HG03064 (cell line): ENCODE results near the gene BNC2.
"Not testable (repeated sequence)": the region's sequence is repeated elsewhere in the genome, so short reads cannot be mapped to it uniquely, and the experiment has no call there.

Source experiments
- ATAC-seq: cut with Tn5 transposase; IDR thresholded peaks from one replicate; pipeline ENCODE4 v1.9.1; 2021; ENCODE audit warnings: low read depth; ENCODE audit not compliant: unreplicated experiment

The BNC2 gene

DNA sequence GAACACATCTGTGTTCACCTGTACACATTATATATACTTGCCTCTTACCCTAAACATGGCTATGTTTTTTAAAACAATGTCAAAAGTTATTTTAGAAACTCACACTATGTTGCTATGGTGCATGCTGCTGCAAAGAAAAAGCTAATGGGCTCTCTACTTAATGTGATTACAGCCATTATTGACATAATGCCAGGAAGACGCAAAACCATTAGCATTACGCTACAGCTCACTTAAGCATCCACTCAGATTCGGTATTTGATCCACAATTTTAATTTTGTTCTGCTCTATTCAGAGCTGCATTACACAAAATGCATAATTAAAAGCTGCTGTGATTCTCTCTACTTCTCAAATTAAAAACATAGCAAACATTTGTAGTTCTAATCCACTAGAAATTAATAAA, 395.2 kb downstream of the BNC2 start:
- ATAC-seq, result no peak

DNA sequence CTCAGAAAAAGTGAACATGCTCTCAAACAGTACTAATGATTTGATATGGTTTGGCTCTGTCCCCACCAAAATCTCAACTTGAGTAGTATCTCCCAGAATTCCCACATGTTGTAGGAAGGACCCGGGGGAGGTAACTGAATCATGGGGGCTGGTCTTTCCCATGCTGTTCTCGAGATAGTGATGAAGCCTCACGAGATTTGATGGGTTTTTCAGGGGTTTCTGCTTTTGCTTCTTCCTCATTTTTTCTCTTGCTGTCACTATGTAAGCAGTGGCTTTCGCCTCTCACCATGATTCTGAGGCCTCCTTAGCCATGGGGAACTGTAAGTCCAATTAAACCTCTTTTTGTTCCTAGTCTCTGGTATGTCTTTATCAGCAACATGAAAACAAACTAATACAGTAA, 401.3 kb downstream of the BNC2 start:
- no peak for ATAC-seq

DNA sequence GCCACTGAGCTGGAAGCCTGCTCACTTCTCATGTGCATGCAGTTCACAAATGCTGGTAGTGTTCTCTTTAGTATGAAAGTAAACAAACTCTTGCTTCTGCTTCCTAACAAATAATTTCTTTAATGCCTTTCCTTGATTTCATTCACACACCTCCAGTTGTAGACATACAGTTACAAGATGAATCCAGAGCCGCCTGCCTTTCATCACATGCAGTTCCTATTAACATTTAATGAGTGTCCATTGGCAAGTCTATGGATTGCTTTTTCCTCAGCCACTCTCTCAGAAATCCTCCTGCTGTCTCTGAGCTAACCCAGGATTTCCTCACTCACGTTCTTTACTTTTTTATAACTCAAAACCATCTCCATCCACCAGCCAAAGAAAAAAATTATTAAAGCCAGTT, 408.6 kb downstream of the BNC2 start:
- ATAC-seq, result no peak

DNA sequence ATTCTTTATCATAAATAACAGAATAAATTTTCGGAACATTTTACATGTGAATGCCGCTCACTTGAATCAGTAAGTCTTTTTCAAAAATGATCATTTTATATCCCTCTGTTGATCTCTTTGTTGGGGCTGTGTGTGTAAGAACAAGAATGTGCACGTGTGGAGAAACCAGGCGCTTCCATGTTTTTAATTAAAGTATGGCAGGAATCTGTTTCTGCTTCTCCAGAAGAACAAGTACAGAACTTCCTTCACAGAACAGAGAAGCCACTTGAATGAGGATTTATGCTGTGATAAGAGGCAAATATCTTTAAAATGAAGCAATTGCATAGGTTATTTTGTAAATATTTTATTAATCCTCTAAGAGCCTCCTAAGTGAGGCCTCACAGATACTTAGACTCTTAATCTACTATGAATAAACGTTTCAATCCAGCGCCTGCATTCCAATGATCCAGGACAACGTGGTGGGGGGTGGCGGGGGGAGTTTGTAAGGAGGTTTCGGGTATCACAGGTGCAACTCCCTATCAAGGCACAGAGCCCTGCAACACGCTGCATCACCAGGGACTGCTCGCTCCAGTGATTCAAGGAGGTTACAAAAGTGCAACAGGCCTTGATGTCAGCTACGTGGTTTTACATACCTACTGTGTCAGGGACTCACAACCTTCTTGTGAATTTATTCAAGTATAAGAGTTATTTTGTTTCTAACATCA, 409.2 kb downstream of the BNC2 start:
- no peak for ATAC-seq

DNA sequence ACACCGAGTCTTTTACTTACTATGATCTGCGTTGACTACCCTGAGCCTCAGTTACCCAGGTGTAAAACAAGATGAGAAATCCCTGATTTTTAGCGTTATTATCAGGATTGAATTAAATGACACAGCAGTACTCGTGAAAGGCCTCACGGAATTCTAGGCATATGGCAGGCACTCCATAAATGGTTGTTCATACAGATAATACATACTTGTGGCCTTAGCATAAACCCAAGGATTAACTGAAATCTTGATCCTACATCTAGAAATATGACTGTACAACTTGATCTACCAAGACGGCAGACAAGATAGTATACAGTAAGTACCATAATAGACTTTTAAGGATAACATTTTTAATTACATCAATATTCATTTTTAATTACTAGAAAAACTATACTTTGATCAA, 409.8 kb downstream of the BNC2 start:
- no peak for ATAC-seq

DNA sequence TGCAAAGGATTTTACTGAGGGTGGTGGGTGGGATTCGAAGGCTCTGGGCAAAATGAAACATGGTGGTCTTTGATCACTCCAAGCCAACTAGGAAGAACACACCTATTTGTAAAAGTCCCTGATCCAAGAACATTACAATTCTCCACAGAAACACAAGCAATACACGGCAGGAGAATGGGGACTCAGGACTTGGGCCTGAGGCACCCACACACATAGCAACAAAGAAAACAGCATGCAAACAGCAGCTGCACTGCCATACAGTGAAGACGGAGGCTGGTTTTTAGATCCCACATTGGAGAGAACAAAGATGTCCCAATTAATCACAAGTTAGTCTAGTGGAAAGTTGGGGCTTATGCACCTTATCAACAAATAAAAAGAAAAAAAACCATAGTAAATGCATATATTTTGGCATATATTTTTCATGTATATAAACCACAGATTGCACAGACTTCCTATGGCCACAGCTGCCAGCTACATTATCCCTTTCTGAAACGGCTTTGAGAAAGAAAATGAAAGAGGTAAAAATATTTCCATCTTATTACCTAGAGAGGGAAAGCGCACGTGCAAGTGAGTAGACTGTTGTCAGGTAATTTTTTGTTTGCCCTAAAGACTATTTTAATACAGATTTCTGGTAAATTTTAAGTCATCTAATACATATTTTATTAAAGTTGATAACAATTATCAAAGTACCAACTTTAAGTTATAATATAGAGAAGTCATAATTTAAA, 410.9 kb downstream of the BNC2 start:
- no peak for ATAC-seq

DNA sequence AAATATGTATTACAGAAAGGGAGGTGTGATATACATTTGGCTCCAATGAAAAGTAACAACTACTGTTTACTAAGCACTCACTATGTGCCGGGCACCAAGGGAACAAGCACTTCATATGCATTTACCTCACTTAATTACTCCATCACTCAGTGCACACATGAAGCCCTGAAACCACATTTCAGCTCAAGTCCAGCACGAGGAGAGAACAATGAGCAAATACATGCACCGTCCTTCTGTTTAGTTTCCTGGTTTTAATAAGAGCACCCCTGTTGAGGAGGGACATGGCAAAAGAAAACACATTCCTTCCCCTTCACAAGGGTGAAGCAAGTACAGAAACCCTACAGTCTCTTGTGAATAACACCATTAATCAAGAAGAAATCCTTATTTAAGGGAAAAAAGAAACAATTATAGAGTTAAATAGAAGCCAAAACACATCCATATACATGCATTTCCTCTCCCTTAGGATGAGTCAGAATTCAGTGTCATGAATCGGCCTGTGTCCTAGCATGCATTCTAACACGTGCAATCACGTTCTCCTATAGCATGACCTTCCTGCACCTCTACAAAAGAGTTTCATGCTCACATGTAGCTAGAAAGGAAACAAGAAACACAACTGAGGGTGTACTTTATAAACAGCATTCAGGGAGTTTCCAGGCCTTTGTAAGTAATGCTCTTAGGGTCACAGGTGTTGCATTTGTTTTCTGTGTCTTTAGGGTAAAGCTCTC, 411.6 kb downstream of the BNC2 start:
- no peak for ATAC-seq

DNA sequence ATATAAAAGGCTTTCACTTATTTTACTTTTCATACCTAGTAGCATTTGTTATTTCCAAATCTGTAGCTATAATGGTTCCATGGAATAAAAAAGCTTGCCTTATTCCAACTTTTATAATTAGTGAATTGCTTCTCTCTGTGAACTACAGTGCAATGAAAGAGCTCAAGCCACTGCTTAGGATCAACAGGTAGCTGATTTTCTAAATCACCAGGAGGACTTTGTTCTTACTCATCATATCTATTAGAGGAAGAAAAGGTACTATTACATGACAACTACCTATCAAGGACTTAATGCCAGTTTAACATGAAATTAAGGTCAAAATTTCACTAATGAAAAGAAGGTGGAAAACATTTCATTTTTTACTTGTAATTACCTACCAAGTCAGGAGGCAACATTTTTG, 414.6 kb downstream of the BNC2 start:
- ATAC-seq, result no peak

DNA sequence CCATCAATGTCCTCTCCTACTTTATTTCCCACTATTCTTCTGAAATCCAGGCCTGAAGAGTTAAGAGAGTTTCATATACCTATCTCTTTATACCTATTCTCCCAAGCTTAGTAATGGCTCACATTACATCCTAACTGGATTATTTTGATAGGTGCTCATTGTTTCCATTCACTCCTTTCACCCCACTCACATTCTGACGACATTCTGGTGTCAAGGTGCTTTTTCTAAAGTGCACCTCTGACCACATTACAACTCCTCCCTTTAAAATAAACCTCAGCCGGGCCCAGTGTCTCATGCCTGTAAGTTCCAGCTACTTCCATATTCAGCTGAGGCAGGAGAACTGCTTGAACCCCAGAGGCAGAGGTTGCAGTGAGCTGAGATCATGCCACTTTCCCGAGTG, 417.1 kb downstream of the BNC2 start:
- no peak for ATAC-seq

DNA sequence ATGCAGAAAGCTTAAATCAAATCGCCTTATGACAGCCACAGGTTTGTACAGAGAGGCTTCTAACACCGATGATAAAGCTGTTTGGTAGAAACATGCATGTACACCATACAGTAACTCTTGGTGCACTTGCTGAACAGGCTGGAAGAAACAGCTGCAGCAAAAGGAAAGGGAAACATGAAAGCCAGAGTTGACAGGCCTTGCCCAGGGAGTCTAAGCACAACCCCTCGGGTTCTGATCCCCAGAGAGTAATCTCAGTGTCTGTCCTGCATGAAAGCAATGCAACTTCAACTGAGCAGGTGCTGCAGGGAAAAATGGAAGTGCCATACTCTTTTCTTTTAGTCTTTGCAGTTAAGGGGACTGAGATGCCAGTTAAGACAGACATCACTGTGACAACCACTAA, 419.9 kb downstream of the BNC2 start:
- ATAC-seq, result no peak

DNA sequence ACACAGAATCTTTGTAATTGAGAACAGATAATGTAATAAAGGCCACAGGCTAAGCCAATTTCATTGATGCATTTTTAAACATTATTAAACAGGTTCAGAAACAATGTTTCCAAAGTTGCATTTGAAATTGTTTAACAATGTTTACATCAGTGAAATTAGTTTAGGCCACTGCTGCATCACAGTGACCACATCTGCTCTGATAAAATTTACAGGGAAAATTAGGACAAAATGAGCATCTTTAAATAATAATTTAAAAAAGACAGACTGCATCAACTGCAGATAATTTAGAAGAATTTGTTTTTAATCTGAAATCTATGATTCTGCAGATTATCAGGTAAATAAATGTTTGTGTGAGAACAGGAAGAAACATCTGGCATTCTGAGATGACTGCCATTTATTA, 420.4 kb downstream of the BNC2 start:
- ATAC-seq, result no peak

DNA sequence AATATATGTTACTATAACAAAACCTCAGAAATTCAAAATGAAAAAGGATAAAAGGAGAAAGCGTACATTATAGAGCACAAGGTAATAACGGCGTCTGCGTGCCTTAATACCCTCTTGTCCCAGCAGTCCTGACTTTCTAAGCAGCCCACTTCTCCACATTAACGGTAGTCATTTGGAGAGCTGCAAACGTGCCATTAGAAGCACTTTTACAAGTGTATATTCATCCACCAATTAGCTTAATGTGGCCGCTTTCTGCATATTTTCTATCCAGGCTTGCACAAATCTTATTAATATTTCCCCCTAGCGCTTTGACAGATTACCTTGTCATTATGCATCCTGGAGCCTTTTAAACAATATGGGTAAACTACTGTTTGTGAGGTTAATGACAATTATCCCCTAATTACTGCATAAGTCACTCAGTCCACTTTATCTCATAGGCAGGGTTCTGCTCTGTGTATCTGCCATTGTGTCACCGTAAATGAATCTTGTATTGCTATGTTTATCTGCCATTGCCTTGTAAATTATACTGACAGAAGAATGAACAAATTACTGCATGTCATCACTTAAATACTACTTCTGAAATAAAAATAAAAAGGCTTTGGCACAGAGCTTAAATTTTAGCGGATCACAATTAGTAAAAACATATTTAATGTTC, 421.3 kb downstream of the BNC2 start:
- ATAC-seq, result no peak

DNA sequence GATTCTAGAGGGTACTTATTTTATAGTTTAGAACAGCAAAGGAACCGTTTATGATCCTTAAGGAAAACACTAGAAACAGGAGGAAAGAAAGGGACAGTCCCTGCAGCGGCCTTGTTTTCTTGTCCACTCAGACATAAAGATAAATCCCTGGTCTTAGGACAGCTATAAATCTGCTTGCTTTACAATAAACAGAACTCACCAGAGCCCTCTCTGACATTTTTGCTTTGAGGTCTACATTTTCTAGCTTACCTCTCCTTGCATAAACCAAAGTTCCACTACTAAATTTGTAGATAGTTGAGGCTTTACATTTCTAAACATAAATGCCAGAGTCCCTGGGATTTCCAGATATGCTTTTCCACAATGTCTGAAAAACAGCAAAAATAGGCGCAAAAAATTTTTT, 422.5 kb downstream of the BNC2 start:
- ATAC-seq, result no peak

DNA sequence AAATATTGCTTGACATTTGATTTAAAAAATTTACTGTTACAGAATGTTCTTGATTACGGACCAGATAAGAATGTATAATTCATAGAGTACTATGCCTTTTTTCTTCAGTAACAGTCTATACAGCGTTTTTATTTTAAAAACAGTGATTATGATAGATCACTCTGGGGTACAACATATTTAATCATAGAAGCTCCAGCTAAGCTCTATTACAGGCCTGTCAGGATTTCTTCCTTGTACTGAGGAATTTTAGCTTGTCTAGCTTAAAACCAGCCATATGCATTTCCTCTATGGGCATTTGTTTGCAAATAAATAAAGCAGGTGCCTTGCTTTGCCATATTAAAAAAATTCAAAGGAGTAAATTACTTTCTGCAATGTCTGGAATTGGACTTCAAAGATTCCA, 423.8 kb downstream of the BNC2 start:
- ATAC-seq, result no peak

DNA sequence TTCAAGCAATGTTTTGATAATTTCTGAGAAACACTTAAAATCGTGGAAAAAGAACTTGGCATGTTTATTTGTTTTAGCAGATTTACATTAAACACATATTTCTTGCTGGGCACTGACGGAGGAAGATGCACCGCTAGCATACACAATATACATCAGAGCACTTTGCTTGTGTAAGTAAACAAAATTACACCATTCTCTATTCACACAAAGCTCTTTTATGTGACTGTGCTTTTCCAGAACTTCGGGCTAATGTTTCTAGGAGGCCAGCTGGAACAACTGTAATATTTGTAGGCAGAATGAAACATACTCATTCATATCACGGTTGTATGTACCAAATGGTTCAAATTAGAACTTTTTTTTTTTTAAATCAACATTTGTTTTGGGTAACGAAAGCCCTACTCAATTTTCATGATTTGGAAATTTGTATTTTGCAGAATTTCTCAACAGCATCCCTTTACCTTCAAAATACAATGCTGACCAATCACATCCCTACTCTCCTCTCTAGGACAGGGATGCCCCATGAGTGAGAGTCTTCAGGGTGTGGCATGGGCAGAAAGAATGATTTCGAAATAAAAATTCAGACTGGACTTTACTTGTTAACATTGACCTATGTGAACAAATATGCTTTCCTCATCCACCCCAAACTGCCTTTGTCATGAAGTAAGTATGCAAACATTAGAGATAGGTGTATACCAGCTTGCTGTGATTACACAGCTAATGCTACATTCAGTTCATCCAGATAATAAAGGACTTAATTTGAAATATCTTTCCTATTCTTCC, 425.1 kb downstream of the BNC2 start:
- no peak for ATAC-seq

DNA sequence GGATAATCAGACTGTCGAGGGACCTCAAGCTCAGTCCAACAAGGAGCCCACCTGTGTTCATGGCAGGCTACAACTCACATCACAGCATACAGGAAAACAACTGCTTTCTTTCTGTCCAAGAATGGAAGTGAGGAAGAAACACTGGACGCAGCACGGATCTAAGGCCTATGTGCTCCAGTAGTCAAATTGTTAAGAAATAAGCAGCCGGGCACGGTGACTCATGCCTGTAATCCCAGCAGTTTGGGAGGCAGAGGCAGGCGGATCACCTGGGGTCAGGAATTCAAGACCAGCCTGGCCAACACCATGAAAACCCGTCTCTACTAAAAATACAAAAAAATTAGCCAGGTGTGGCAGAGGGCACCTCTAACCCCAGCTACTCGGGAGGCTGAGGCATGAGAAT, 427.8 kb downstream of the BNC2 start:
- ATAC-seq, result no peak

DNA sequence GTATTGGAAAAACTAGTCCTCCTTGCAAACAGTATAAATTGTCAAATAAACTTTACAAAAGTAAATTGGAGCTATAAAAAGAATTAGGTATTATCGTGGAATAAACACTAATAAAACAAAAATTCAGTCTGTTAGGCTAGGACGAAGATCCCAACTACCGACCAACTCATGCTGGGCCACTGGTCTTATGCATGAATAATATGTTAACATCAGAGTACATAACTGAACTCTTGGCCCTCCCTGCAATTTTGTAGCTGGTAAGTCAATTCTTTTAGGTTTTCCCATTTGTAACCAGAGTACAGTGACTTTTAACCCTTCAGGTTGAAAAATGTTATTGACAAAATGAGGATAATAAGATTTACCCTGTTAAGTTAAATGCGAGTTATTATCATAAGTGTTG, 428.7 kb downstream of the BNC2 start:
- ATAC-seq, result no peak

DNA sequence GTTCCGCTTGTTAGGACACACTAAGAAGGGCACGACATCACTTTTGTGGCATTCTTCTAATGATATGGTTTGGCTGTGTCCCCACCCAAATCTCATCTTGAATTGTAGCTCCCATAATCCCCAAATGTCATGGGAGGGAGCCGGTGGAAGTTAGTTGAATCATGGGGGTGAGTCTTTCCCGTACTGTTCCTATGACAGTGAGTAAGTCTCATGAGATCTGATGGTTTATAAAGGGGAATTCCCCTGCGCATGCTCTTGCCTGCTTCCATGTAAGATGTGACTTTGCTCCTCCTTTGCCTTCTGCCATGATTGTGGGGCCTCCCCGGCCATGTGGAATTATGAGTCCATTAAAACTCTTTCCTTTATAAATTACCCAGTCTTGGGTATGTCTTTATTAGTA, 431.6 kb downstream of the BNC2 start:
- ATAC-seq, result not testable (repeated sequence)

DNA sequence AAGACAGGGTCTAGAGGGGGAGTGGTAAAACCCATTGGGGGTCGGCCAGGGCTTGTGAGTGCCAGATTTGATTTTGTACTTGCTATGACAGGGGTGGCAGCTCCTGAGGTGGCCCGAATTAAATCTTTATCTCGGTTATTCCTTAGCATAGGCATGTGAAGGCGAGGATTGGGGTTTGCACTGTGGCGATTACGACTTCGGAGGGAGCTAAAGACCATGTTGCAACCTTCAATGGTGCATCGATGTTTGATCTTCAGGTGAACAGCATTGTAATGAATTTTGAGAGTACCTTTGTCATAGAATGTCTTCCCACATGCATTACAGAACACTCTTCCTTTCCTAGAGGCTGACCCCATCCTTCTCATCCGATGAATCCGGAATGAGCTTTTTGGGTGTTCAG, 433.9 kb downstream of the BNC2 start:
- no peak for ATAC-seq

DNA sequence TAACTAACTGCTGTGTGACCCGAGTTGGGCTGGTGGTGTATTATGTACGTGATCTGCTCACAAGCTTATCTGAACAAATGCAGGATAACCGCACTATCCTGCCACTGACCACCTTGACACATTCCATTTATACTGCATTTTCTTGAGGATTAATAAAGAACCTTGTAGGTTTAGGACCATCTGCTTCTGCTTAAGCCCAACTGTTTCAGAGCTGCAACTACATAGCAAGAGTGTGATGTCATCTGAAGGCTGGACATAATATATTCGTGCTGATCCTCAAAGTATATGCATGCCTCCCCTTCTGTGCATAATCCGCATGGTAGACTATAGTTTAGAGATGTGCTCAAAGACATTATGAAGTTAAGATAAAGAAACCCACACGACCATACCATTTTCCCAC, 435.9 kb downstream of the BNC2 start:
- ATAC-seq, result no peak

DNA sequence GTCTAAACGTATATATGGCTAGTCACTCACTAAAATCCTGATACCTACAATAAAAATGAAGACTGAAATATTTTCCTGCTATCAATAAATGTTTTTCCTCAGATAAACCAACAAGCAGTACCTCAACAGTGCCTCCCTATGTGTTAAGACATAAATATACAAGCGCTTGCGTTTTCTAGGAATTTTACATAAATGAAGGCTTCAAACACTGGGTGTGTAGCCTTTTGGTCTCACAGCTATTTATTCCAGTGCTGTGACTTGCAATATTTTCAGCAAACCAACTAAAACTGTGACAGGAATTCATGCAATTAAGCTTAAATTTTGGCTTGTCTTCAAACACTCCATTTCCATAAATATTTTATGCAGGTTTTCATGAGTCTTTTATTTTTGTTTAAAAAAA, 437.0 kb downstream of the BNC2 start:
- ATAC-seq, result no peak
